HG03571 (cell line): ENCODE data around the gene CD300E.

Experiments used
- ATAC-seq: cut with Tn5 transposase; IDR thresholded peaks from one replicate; pipeline ENCODE4 v1.9.1; 2021; ENCODE audit not compliant: unreplicated experiment

CD300E gene

DNA sequence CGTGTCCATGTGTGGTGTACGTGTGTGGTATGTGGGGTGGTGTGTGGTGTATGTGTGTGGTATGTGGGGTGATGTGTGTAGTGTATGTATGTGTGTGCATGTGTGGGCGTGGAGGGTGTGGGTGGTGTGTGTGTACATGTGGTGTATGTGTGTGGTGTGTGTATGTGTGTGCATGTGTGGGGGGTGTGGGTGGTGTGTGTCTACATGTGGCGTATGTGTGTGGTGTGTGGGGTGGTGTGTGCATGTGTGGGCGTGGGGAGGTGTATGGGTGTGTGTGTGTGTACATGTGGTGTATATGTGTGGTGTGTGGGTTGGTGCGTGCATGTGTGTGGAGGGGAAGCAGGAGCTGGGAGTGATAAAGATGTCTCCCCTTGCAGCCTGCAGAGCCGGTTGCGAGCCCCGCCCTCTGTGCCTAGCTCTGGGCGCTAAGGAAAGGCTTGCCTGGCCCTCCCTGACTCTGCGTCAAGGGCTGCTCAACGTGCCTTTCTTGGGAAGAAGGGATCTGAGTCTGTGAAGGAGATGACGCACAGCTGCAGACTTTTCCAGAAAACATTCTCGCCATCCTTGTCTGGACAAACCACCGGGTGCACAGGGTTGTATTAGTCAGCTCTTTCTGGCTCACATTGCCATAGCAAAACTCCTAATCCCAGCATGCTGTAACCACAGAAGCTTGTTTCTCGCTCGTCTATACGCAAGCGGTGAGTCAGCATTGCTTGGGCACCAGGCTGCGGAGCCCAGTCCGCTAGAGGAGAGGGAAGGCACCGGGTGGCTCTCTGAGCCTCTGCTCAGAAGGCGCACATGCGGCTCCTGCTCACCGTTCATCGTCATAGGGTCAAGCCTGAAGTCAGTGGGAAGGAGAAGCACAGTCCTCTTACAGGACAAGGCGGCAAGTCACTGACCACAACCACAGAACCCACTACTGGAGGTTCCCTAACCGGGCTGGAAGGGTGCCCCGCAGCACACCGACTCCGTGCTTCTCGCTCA, 54.2 kb downstream of the CD300E start:
- ATAC-seq, result no peak

DNA sequence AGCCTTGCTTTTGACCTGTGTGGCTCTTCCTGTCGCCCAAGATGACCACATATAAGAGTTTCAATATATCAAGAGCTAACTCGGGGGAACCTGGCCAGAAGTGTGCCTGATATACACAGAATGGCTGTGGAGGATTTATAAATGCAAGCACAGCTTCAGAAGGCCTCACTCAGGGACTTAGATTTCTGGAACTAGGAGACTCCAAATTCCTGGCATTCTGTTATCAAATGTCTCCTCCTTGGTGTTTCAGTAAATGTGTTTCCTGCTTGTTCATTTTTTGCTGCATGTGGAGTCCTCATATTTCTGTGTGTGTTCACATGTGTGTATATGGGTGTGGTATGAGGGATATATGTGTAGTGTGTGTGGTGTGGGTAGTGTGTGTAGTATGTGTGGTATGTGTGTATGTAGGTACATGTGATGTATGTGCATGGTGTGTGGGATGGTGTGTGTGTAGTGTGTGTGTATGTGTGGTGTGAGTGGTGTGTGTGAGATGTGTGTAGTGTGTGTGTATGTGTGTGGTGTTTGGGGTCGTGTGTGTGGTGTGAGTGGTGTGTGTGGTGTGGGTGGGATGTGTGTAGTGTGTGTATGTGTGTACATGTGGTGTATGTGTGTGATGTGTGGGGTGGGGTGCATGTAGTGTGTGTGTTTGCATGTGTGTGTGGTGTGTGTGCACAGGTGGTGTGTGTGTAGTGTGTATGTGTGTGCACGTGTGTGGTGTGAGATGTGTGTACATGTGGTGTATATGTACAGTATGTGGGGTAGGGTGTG, 55.2 kb downstream of the CD300E start:
- ATAC-seq, result no peak

DNA sequence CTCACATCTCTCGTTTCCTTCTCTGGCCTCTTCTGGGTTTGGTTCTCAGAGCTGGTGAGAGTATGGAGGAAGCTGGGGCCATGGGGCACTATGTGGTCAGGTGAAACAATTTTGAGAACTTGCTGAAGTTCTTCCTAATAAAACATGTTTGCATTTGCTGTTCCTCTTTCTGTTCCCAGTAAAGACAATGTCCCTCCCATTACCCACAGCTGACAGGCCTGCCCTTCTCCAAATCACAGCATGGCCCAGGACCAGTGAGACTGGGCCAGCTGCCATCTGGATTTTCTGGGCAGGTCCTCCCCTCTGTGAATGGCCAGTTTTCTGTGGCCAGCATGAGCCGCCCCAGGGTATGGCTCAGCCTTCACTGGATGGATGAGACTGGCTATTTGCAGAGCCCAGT, 56.1 kb downstream of the CD300E start, which contains the start of gene CD300H:
Gene CD300H (minus strand): TSS at position 113 of the 400 bp plus-strand sequence.
- no peak for ATAC-seq

DNA sequence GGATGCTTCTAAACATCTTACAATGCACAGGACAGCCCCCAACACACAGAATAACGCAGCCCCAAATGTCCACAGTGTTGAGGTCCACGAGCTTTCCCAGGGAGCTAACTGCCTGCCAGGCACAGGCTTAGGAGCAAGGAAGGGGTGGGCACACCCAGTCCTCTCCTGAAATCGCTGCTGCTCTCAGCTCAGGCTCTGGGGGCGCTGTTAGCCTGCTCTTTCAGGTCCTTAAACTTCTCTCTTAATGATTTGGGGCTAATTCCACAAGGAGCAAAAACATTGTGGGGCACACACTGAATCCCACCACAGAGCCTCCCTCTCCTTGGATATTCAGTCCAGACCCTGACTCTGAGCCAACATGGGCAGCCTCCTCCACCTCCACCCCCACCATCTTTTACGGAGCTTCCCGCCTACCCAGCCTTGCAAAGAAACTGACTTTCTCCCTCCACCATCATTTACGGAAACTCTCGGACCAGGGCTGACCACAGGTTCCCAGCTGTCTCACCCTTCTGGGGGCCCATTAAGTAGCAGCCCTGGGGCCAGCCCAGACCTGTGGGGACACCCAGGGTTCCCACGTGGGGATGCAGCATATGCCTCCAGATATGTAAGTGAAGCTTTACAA, 57.3 kb downstream of the CD300E start:
- no peak for ATAC-seq

DNA sequence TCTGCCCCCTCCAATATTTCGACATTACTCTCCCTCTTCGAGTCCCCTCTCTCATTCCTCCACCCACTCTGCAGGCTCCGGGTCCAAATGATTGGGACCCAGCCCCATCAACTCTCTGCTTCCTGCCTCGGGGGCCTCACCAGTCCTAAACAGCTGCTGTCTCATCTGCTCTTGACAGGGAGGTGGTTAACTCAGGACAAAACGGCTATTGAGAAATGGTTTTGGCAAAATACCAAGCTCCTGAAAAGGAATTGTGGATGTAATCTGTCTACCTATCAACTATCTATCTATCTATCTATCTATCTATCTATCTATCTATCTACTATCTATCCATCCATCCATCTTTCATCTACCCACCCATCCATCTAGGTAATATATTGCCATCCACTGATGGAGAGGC, 58.4 kb downstream of the CD300E start:
- no peak for ATAC-seq

DNA sequence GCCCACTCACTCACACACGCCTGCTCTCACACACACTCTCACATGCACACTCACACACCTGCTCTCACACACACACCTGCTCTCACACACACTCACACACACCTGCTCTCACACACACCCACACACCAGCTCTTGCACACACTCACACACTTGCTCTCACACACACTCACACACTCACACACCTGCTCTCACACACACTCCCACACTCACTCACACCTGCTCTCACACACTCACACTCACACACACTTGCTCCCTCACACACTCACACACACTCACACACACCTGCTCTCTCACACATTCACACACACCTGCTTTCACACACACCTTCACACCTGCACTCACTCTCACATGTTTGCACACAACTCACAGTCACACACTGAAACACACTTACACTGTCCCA, 60.2 kb downstream of the CD300E start:
- ATAC-seq, result no peak

DNA sequence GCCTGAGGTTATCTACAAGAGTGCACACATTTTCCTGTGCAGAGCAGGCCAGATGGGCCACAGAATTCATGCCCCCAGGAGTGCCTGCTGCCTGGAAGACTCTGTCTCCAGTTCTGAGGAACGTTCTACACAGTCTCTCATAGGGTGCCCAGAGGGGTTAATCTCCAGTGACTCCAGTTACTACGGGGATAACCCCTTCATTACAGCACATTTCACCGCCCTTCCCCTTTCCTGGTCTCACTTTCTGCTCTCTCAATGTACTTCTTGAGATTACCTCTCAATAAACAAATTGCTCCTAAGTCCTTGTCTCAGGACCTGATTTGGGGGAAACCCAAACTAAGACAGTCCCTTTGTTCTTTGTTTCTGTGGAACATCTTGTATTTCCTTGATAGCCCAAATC, 62.0 kb downstream of the CD300E start:
- no peak for ATAC-seq
